Measurements from ENCODE around the gene SMPX. TPM values are rescaled to one million over a fixed set of nuclear protein-coding genes. Genes with fewer than 3 reads are reported as not detected.

SMPX gene
- polyA plus RNA-seq, 3 donors: not detected

- TF ChIP-seq CTCF (IDR thresholded peaks at IDR 0.05): no peak
- H3K27me3 Mint-ChIP-seq (ENCODE audit: low read depth in 3 of 3): peaks cover 18 to 44% (median 31%) of the 10 kb centered on the region in 3 donors
- Histone ChIP-seq H3K9me3 (replicated peaks in 1 of 2; ENCODE audit: control insufficient read depth in 1 of 2, insufficient read depth in 1 of 2, low read length in 2 of 2) (peaks cover 4 to 24% of the 10 kb centered on the region in 2 donors), H2AFZ (ENCODE audit: insufficient read depth, low read depth, low read length, poor library complexity, severe bottlenecking) (no peak overlapping the region), H4K20me1 (ENCODE audit: insufficient read depth, low read length) (no peaks in the 10 kb centered on the region), H3K4me2 (replicated peaks; ENCODE audit: extremely low read depth, low read length, poor library complexity, severe bottlenecking) (no peak overlapping the region), H3K27ac (ENCODE audit: low read depth in 1 of 2, low read length in 2 of 2) (no peak overlapping the region), H3K9ac (ENCODE audit: insufficient read depth, low read length, poor library complexity, severe bottlenecking) (no peak overlapping the region), H3K27me3 (ENCODE audit: control insufficient read depth in 2 of 2, insufficient read depth in 2 of 2, low read length in 2 of 2) (peaks cover 5 to 35% of the 10 kb centered on the region in 2 donors), H3K4me3 (replicated peaks in 1 of 3; ENCODE audit: low read depth in 2 of 3, low read length in 3 of 3) (no peak overlapping the region), H3K79me2 (ENCODE audit: insufficient read depth, low read length) (no peaks in the 10 kb centered on the region), H3K36me3 (replicated peaks in 1 of 2; ENCODE audit: control insufficient read depth in 1 of 2, insufficient read depth in 2 of 2, low read length in 2 of 2) (no peaks in the 10 kb centered on the region), H3K4me1 (ENCODE audit: control insufficient read depth in 1 of 2, insufficient read depth in 2 of 2, low read length in 2 of 2) (no peaks in the 10 kb centered on the region)
- intact Hi-C loops (cut with micrococcal nuclease): no loop called here
- no peaks in the 10 kb centered on the region for H3K4me1 Mint-ChIP-seq
- no peak overlapping the region for H3K27ac Mint-ChIP-seq
- peaks cover 2 to 18% (median 6%) of the 10 kb centered on the region in 7 donors for H3K9me3 Mint-ChIP-seq
- DNase-seq: no peak
- no CpG with 5 or more reads among the region's 6 CpGs for WGBS (ENCODE audit: insufficient coverage)
- no peak overlapping the region for H3K4me3 Mint-ChIP-seq
- H3K36me3 Mint-ChIP-seq: no peaks in the 10 kb centered on the region
Observed at GRCh38 chrX:21661316-21661715, 96.6 kb downstream of the SMPX start.

- Histone ChIP-seq H2AFZ (ENCODE audit: insufficient read depth, low read depth, low read length, poor library complexity, severe bottlenecking) (no peak overlapping the region), H3K27me3 (ENCODE audit: control insufficient read depth in 2 of 2, insufficient read depth in 2 of 2, low read length in 2 of 2) (peaks cover 5 to 45% of the 10 kb centered on the region in 2 donors), H3K9ac (ENCODE audit: insufficient read depth, low read length, poor library complexity, severe bottlenecking) (no peak overlapping the region), H3K4me3 (replicated peaks in 1 of 3; ENCODE audit: low read depth in 2 of 3, low read length in 3 of 3) (no peak overlapping the region), H3K4me1 (ENCODE audit: control insufficient read depth in 1 of 2, insufficient read depth in 2 of 2, low read length in 2 of 2) (no peaks in the 10 kb centered on the region), H3K79me2 (ENCODE audit: insufficient read depth, low read length) (no peaks in the 10 kb centered on the region), H3K4me2 (replicated peaks; ENCODE audit: extremely low read depth, low read length, poor library complexity, severe bottlenecking) (no peak overlapping the region), H3K36me3 (replicated peaks in 1 of 2; ENCODE audit: control insufficient read depth in 1 of 2, insufficient read depth in 2 of 2, low read length in 2 of 2) (no peaks in the 10 kb centered on the region), H3K27ac (ENCODE audit: low read depth in 1 of 2, low read length in 2 of 2) (no peak overlapping the region), H4K20me1 (ENCODE audit: insufficient read depth, low read length) (no peaks in the 10 kb centered on the region), H3K9me3 (replicated peaks in 1 of 2; ENCODE audit: control insufficient read depth in 1 of 2, insufficient read depth in 1 of 2, low read length in 2 of 2) (peaks cover 4 to 27% of the 10 kb centered on the region in 2 donors)
- TF ChIP-seq CTCF (IDR thresholded peaks at IDR 0.05): no peak
- DNase-seq: no peak
- Mint-ChIP-seq H3K27ac (no peak overlapping the region), H3K36me3 (no peaks in the 10 kb centered on the region), H3K4me1 (peaks cover 2% of the 10 kb centered on the region), H3K9me3 (peaks cover 2 to 24% (median 9%) of the 10 kb centered on the region in 7 donors), H3K27me3 (ENCODE audit: low read depth in 3 of 3) (peaks cover 23 to 55% (median 42%) of the 10 kb centered on the region in 3 donors), H3K4me3 (no peak overlapping the region)
- intact Hi-C loops (cut with micrococcal nuclease): no loop called here
- WGBS (ENCODE audit: insufficient coverage): no CpG with 5 or more reads among the region's 2 CpGs
Observed at GRCh38 chrX:21660156-21660555, 97.8 kb downstream of the SMPX start.
